GM18870 (cell line): ENCODE measurements around the gene DNAJC12.
A peak's percentile ranks its signal among the peaks of the same experiment; 100 is the strongest.
"Not testable (repeated sequence)": the region's sequence is repeated elsewhere in the genome, so short reads cannot be mapped to it uniquely, and the experiment has no call there.

Experiments
- ATAC-seq: cut with Tn5 transposase; IDR thresholded peaks from one replicate; pipeline ENCODE4 v1.9.1; 2021; ENCODE audit warnings: moderate library complexity; ENCODE audit not compliant: unreplicated experiment

Gene DNAJC12

DNA sequence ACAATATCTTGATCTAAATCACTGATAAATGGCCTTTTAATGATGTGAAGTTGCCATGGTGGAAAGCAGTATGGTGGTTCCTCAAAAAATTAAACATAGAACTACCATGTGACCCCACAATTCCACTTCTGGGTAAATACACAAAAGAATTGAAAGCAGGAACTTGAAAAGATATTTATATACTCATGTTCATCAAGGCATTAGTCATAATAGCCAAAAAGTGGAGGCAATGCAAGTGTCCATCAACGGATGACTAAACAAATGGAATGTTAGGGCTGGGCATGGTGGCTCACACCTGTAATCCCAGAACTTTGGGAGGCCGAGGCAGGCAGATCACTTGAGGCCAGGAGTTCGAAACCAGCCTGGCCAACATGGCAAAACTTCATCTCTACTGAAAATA, 2.0 kb upstream of the DNAJC12 start:
- no peak for ATAC-seq

DNA sequence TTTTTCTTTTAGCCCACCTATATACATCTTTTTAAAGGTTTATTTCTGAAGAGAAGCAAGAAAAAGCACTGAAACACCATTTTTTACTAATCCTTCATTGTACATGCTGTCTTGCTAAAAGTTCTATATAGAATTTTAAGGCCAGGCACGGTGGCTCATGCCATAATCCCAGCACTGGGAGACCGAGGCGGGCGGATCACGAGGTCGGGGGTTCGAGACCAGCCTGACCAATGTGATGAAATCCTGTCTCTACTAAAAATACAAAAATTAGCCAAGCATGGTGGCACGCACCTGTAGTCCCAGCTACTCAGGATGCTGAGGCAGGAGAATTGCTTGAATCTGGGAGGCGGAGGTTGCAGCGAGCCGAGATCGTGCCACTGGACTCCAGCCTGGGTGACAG, 1.5 kb upstream of the DNAJC12 start:
- ATAC-seq, result not testable (repeated sequence)

DNA sequence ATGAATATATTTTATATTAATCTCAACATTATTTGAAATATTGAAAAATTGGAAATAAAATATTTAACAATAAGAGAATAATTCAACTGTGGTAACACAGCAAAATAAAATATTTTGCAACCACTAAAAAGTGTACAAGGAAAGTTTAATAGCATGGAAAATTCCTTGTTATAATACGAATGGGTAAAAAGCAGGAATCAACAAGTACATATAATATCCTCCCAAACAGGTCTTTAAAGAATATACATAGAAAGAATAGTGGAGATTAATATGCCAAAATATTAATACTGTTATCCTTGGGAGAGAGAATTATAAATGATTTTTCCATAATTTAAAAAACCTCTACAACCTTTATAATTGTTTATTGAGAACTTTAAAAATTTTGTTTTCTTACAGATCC, 1.0 kb downstream of the DNAJC12 start:
- ATAC-seq, result no peak

DNA sequence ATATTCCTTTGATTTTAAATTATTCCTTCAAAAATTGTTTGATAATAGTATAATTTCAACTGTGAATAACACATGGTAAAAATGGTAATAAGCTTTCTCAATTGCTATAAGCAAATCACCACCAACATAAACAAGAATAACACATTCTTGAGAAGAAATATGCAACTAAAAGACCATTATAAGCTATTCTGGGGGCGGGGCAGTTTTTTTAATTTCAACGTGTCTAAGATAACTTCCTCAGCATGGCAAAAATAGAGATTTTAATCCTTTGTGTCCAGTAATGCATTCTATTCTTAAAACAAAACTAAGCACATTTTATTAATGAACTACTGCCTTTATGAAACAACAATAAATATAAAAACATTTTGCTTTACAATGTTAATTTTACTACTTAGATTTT, 1.5 kb downstream of the DNAJC12 start:
- ATAC-seq, result no peak

DNA sequence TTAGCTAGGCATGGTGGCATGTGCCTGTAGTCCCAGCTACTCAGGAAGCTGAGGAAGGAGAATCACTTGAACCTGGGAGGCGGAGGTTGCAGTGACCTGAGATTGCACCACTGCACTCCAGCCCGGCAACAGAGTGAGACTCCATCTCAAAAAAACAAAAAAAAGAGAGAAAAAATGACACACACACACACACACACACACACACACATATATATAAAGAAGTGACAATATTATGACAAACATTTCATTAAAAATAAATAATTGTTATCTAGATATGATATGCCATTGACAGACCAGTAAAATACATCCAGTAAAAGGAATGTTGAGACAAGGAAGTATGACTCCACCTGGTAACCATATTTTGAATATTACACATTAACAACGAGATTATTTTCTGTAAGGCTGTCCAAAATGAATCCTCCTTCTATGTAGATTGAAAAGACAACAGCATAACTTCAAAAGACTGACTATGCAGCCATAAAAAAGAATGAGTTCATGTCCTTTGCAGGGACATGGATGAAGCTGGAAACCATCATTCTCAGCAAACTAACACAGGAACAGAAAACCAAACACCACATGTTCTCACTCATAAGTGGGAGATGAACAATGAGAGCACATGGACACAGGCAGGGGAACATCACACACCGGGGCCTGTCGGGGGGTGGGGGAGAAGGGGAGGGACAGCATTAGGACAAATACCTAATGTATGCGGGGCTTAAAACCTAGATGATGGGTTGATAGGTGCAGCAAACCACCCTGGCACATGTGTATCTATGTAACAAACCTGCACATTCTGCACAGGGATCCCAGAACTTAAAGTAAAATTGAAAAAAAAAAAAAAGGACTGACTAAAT, 2.2 kb downstream of the DNAJC12 start:
- ATAC-seq, result not testable (repeated sequence)

DNA sequence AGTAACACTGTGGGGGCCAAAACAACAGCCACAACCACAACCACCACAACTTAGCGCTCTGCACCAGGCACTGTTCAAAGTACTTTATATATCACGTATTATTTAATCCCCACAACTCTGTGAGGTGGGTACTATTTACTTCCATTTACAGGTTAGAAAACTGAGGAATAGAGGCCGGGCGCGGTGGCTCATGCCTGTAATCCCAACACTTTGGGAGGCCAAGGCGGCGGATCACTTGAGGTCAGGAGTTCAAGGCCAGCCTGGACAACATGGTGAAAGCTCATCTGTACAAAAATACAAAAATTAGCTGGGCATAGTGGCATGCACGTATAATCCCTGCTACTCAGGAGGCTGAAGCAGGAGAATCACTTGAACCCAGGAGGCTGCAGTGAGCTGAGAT, 3.6 kb downstream of the DNAJC12 start:
- ATAC-seq, result no peak

DNA sequence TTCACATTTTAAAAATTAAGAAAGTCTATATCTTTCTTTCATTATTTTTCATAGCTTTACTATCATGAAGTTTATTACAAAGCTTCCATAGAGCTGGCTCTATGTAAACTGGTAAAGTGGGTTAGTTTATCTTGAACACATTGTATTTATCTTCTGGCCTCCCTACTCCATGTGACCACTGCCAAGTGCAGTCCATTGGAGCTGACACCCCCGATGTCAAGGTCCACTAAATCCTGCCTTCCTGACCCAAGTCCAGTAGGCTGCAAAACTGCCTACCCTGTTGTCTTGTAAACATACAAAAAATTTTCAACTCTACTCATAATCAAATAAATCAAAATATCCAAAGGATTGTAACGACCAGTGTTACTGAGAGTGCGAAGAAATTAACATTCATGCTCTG, 10.2 kb downstream of the DNAJC12 start:
- ATAC-seq, result no peak

DNA sequence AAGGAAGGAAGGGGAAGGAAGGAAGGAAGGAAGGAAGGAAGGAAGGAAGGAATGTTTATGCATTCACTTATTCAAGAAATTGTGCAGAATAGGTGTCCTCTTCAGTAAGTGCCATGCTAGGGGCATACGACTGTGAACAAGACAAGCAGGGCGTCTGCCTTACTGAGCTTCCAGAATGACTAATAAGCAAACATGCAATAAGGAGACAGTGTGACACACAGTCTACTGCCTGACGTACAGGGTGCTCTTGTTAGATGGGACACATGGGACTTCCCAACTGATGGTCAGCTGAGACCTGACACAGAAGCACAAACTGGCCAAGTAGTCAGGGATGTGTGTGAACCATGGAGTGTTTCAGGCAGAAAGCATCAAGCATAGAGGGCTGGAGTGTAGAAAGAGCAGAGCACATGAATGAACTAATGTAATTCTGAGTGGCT, 18.2 kb downstream of the DNAJC12 start:
- ATAC-seq, result peak; percentile 60

DNA sequence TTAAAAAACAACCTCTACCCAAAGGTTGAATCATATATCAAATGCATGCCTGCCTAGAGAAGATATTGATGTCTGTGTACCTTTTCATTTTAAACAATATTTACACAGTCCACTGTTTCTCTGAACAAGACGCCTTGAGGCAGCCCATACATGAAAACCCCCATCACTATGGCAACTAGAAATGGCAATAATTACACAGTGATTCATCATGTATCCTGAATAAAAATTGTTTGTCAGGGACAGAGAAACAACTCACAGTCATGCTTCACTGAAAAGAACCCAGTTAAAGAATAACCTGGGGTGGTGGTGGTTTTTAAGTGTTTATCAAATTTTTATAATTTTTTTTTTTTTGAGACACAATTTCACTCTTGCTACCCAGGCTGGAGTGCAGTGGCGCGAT, 19.7 kb downstream of the DNAJC12 start:
- ATAC-seq, result peak; percentile 40

DNA sequence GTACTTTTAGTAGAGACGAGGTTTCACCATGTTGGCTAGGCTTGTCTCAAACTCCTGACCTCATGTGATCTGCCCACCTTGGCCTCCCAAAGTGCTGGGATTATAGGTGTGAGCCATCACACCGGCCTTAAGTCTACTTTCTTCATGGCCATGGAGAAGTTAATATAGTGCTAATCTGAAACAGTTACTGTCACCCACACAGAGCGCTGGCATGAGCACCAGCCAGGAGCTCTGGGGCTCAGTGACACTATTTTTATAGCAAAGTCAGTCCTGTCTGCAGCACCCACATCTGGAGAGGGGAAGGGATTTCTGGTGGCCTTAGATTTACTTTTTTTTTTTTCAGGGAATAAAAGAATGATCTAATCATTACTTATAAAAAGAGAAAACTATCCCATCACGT, 21.3 kb downstream of the DNAJC12 start:
- ATAC-seq, result no peak

DNA sequence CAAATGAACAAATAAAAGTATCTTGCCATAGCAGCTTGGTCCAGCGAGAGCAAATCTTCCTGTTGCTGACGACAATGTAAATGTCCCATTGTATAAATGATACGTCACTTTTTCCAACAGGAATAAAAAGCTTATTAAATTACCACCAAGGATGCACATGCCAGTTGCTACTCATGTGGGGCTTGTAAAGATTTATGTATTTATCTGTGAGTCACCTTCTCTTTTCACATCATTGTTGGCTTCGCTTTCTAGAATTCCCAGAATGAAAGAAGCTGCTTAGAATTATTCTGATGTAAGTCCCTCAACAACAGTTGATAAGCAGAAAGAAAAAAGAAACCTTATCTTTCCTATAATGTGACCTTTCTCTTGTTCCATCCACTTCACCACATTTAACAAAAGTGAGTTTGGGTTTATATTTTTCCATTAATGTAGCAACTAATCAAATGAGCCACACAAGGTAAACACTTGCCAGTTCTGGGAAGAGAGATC, 22.4 kb downstream of the DNAJC12 start:
- ATAC-seq, result no peak

DNA sequence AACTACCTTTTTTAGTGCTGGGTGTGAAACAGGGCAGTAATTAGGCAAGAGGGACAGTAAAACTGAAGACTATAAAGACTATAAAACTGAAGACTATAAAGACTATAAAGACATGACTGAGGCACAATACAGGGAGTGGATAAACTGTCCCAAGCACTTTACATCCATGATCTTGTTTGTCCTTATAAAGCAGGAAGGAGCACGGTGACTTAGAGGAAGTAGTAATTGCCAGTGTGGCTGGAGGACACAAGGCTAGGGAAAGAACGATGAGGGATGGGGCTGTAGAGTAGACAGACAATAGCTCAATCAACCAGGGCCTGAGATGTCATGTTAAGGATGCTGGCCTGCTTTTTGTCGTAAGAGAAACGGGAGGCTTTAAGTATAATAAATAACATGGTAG, 26.0 kb downstream of the DNAJC12 start:
- ATAC-seq, result no peak

DNA sequence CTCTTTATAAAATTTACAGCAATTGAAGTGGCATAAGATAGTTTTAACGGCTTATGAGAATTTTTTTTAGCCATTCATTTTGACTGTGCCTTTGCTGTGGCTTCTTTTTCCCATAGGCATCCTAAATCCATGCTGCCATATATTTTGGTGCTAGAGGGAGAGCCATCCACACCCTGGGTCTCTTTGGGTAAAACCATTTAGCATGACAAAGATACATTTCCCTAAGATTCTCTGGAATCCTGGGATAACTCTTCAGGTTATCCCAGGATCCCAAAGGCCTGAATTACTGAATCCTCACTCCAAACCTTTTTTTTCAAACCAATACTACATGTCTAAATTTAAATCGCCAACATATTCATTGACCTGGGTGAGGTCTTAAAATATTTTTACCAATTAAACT, 28.9 kb downstream of the DNAJC12 start:
- ATAC-seq, result no peak

DNA sequence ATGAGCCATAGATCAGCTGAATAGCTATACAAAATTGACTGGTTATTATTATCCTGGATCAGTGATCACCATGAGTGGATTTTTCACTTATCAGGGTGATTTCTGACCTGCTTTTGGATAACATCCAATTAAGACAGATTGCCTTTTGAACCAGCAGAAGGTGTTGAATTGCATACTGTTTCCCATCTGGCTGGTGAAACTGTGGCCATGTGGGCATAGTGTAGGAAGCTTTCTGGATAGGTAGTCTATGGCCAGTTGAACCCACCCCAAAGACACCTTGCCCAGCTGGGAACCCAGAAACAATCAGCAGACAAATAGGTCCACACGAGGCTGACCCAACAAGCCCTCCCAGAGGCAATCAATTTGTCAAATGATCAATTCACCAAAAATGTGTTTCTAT, 29.3 kb downstream of the DNAJC12 start:
- no peak for ATAC-seq

DNA sequence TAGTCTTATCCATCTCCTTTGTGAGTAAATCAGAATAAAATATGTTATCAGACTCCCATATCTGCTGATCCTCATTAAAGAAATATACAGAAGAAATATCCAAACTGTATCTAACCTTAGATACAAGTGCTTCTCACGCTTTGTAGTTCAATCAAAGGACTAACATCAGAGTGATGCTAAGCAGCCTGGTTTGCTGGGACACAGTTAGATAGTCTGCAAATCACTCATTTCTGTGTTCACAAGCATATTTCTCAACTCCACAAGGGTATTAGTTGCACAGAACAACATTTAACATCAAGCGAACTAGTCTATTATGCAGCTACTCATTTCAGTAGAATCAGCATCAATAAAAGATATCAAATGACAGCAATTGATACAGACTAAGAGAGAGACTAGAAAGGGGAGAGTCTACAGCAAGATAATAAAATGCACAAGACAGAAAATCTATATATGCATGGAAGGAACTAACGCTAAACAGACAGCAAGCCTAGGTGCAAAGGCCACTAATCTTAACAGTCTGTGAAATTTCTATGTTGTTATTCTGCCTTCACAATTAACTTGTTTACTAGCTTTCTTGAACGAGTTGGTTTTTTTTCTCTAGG, 30.0 kb downstream of the DNAJC12 start:
- no peak for ATAC-seq

DNA sequence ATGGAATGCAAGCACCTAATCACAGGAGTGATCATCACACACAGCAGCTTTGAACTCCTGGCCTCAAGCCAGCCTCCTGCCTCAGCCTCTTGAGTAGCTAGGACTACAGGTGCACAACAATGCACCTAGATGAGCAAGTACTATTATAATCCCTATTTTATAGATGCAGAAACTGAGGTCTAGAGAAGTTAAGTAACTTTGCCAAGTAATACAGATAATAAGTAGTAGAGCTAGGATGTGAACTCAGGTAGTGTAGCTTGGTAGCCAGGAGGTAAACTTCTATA, 33.7 kb downstream of the DNAJC12 start:
- no peak for ATAC-seq

DNA sequence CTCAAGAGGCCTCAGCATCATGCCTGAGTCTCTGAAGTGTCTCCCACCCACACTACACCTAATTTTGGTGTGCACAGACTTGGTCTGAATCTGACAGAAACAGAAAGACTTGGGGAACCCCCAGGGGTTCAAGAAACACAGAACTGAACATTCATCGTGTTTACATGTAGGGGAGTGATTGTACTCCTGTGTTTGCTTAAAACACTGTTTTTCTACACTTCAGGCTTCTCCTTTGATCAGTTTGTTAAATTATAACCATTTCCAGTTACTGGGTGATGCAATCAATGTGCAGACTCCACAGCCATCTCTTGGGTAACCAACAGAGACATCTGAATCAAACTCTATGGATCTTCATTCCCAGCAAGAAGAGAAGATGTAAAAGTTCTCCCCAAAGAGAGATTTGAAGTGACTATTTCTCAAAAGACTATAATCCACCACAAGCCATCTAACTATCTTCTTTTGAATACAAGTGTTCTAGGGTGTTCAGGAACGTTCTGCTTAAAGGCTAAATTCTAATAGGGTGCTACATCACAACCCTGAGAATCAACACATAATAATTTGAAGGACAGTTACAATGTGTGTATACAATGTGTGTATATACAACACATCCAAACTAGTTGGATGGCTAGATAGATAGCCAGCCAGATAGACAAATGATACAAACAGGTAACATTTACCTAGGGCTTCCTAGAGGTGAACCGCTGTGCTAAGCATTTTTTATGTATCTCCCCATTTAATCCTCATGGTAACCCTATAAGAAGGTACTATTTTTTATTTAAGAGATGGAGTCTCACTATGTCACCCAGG, 34.2 kb downstream of the DNAJC12 start:
- peak; percentile 89 for ATAC-seq

DNA sequence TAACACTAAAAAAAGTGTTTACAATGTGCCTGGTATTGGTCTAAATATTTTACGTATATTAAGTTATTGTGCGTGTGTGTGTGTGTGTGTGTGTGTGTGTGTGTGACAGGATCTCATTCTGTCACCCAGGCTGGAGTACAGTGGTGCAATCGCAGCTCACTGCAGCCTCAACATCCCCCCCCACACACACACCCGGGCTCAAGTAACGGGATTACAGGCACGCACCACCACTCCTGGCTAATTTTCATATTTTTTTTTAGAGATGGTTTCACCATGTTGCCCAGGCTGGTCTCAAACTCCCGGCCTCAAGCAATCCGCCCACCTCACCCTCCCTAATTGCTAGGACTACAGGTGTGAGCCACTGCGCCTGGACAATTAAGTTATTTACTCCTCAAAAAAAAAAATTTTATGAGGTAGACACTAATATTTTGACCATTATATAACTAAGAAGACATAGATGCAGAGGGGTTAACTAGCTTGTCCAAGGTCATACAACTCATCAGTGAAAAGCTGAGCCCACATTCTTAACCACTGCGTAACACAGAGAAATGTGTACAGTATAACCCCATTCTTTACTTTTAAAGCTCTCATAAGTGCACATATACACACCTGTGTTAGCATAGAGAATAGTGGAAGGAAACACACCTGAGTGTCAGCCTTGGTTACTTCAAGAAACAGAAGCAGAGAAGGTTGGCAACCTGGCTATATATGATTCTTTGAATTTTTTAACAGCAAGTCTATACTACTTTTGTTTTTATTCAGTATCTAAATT, 35.0 kb downstream of the DNAJC12 start:
- peak; percentile 35 for ATAC-seq

DNA sequence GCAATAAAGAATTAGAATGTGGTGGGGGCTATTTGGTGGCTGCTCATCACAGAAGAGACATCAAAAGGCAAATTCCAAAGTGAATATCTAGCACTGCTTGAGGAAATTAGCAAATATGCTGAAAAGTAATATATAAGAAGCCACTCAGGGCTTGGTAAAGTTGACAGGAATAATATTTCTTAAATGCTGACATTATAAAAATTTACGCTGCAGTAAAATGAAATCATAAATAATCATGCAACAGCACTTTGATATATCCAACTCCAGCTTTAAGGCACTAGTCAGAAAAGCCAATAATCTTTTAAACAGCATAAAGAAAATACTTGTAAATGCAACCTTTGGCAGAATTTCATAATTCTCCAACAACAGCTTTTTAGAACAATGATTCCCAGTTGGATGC, 36.9 kb downstream of the DNAJC12 start:
- no peak for ATAC-seq

DNA sequence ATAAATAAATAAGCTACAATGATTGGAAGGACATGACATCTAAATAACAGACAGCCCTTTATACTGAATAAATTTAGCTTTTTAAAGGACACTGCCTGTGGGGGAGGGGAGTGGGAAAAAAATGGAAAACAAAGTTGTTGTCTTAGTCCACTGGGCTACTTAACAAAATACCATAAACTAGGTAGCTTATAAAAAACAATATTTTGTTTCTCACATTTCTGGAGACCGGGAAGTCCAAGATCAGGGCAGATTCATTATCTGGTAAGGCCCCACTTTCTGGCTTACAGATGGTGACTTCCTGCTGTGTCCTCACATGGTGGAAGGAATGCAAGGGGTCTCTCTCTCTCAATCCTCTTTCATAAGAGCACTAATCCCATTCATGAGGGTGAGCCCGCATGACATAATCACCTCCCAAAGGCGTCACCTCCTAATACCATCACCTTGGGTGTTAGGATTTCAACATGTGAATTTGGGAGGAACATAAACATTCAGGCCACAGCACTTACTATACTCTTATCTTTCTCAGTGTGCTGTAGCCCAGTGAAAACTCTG, 43.0 kb downstream of the DNAJC12 start:
- ATAC-seq, result no peak

DNA sequence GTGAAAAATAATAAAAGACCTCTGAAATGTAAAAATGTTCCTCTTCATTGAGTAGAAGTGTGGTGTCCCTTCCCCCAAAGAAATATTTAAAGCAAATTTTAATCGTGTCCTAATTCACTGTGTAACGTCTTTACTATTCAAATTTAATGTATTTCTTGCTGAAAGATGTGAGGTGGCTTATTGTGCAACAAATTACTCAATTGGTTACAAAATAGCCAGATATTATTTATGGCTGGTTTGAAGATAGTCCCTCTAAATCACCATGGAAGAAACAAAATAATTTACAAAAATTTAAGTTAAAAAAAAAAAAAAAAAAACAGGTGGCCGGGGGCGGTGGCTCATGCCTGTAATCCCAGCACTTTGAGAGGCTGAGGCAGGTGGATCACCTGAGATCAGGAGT, 43.7 kb downstream of the DNAJC12 start:
- ATAC-seq, result no peak
